MV-4-11 (cell line): Measurements from ENCODE around the gene PRKCH.
A peak's percentile ranks its signal among the peaks of the same experiment; 100 is the strongest.

Experiments
- DNase-seq: peaks from one replicate; lab custom pipeline; 2025; lab: John Stamatoyannopoulos, UW

Gene PRKCH

DNA sequence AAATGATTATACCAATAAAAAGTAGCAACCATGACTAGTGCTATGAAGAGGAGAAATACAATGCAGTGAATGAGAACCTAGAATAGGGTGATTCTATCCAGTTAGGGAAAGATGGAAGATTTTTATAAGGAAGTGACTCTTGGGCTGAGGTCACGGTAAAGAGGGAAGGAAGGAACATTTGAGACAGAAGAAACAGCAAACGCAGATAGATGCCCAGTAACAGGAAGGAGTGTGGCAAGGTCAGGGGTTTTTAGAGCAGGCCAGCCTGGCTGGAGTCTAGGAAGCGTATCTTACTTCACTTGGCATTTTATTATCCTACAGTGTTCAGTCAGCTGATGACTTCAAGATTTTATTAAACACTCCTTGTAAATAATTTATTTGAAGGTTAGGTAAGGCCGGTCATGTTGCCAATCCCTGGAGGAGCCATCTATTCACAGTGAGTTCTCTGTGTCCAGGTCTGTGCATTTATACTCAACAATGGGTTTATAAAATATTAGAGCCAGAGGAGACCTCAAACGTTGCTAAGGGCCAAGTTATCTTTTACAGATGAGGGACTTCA is 170.6 kb downstream of the PRKCH start:
- peak; percentile 56 for DNase-seq

DNA sequence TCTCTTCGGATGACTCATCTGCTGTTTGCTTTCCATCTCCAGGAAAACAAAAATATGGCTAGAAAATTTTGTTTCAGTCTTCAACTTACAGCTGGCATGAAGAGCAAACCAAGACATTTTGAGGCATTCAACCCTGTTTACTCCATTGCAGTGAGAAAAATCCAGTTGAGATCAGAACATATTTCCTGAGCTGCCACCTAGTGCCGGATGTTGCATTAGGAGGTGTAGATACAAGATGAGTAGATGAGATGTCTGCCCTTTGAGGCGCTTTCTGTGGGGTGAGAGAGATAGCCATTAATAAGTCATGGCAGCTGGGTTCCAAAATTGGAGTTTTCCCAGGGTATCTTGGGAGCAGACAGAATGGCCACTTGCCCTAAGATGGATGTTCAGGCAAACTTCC is 171.1 kb downstream of the PRKCH start:
- no peak for DNase-seq

- no peak for DNase-seq
These were observed 171.9 kb downstream of the PRKCH start for GRCh38 chr14:61493239-61493638.

GRCh38 chr14:61494018-61494417 is 172.6 kb downstream of the PRKCH start:
- DNase-seq = no peak

- DNase-seq = no peak
These were observed 174.4 kb downstream of the PRKCH start for GRCh38 chr14:61495809-61496208.

DNA sequence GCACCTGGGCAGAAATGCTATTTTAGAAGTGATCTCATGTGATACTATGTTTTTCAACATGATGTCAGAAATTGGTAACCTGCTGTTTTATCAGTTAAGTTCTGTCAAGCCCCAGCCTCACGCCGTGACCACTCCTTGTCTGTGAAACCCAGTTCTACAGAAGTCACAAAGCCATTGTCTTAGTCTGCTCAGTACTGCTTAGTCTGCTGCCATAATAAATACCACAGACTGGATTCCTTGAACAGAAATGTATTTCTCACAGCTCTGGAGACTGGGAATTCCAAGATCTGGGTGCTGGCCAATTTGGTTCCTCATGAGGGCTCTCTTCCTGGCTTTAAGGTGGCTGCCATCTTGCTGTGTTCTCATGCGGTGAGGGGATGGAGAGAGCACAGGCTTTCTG is 176.9 kb downstream of the PRKCH start:
- no peak for DNase-seq

DNA sequence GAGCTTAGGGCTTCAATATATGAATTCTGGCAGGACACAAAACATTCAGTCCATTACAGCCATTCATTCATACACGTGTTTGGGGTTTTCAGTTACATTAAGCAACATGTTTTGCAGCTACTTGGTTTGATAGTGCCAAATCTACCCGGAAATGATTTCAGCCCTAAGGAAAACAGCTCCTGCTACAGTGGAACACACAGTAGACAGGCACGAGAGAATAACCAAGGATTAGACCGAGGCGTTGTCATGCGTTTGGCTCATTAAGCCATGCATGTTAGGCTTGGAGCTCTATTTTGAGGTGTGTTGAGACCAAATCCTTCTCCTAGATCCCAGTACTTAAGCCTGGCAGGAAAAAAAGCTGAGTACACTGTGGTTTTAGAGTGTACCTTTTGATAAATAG is 177.4 kb downstream of the PRKCH start:
- DNase-seq = peak; percentile 58

DNA sequence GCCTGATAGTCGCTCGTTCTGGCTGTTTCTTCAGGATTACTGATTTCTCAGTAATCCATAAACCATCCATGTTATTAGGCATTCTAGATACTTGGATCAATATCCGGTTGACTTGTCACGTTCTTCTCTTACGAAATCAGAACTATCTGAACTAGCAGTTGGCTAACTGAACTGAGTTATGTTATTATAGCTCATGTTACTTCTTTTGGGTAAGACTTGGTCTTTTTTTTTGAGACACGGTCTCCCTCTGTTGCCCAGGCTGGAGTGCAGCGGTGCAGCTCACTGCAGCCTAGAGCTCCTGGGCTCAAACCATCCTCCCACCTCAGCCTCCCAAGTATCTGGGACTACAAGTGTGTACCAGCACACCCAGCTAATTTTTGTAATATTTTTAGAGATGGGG is 178.6 kb downstream of the PRKCH start:
- DNase-seq = peak; percentile 72

GRCh38 chr14:61501714-61502458 is 180.5 kb downstream of the PRKCH start:
- DNase-seq = no peak

- no peak for DNase-seq
These were observed 181.2 kb downstream of the PRKCH start for GRCh38 chr14:61502459-61503093.

GRCh38 chr14:61503167-61503801 is 181.9 kb downstream of the PRKCH start:
- DNase-seq = peak; percentile 40

DNA sequence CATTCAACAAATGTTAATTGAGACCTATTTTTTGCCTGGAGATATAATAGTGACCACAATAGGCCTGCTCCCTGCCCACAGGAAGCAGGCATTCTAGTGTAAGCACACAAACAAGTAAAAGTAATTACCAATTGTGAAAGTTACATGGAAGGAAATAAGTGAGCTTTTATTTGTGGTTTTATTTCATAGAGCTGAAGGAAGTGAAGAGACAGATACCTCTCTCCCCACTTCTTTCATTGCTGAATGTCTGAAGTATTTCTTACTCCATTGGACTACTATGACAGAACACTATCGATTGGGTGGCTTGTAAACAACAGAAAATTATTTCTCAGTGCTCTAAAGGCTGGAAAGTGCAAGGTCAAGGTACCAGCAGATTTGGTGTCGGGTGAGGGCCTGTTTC is 183.5 kb downstream of the PRKCH start:
- no peak for DNase-seq

DNA sequence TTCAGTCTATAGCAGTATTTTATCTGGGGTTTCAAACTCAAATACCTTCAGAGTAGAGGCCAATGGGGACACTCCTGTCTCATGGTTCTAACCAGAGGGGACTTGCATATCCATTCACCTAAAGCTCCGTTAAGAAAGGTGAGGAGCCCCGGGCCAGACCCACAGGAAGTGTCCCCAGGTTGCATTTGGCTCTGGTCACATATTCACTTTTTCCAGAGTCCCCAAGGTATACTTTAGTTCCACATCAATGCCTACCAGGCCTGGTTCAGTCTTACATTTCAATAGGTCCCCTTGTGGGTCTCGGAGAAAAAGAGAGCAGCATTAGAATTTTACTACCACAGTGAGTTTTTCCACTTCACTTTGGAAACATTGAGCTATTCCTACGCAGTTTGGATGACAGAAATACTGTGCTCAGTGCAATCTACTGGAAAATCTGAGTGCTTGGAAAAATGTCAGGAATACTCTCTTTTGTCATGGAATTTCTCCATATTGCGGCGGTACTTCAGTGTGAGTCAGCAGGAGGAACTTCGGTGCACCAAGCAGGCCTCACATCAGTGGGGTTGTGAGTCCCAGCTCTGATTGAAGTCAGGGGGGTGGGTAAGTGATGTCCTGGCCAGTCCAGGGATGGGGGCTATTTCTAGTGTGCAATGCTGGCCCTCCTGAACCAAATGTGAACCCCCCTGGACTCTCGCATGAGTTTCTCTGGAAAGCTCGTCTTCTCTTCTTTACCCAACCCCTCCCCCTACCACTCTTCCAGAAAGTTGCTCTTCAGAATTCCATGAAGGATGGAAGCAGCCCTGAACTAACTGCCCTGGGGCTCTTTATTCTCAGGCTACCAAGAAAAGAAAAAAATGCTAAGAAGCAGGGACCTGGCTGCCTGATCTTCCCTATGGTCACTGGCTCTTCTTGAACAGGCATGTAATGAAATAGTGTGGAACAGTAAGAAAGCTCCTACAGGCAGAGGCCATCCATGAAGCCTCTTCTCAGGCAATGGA is 184.7 kb downstream of the PRKCH start:
- no peak for DNase-seq

GRCh38 chr14:61508526-61508925 is 187.1 kb downstream of the PRKCH start:
- DNase-seq = no peak

- no peak for DNase-seq
These were observed 189.6 kb downstream of the PRKCH start for GRCh38 chr14:61510736-61511557.

- no peak for DNase-seq
These were observed 190.2 kb downstream of the PRKCH start for GRCh38 chr14:61511558-61511948.

GRCh38 chr14:61512026-61512834 is 190.9 kb downstream of the PRKCH start:
- no peak for DNase-seq

DNA sequence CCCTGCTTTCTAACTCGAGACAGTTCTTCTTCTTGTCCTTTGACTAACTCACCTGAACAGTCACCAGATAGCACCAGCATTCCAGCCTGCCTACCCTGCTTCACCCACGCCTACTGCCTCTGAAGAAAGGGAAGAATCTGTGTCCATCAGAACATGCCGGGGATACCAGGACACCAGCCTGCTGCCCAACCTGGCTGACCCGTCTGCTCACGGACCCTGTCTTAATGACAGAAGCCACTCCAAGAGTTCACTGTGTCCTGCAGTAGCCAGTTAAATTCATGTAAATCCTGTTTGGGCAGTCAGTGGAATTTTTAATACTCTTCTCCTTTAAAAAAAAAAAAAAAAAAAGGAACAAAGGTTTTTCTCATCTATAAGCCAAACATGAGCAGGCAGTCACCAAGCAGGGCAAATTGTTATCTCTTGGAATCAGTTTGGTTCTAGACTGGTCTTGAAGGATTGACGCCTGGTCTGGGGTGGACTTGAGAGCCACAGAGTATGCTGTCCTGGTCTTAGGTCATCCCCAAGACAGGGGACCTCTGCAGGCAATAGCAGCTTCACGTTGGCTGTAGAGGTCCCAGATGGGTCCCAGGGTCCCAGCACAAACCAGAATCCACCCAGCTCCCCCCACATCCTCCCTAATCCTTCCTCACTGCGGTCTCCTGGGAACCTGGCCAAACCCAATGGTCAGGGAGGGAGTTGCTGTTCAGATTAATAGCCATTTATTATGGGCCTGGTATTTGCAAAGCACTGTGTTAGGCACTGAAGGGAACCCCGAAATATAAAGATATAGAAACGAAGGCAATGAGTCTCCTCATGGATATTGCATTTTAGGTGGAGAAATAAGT is 192.8 kb downstream of the PRKCH start:
- DNase-seq = no peak

GRCh38 chr14:61514927-61515326 is 193.5 kb downstream of the PRKCH start:
- DNase-seq = no peak
